Measurements from ENCODE around the gene ASGR1. TPM values are rescaled to one million over a fixed set of nuclear protein-coding genes. Genes with fewer than 3 reads are reported as not detected.
"Not testable (repeated sequence)": the region's sequence is repeated elsewhere in the genome, so short reads cannot be mapped to it uniquely, and the experiment has no call there.

ASGR1 gene
- total and polyA plus RNA-seq, 8 donors = 2.4 to 13.0 (median 10.0) TPM

DNA sequence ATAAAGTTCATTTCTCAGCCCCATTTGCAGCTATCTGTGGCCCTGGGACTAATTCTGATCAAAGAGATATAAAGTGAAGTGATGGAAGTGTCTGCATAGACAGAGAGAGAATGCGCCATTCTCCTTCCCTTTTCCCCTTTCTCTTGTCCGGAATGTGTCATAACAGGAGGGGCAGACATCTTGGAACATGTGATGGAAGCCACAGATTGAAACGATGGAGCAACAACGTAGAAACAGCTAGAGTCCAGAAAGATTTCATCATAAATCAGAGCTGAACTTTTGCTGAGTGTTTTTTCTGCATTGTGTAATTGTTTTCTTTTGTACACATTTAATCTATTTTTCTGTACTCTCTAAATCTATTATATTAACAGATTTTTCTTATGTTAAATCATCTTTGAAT, 11.3 kb downstream of the ASGR1 start:
- Histone ChIP-seq H3K27ac (peak overlapping the region in 1 of 2 donors; percentile 50), H3K36me3 (no peaks in the 10 kb centered on the region), H3K4me1 (peaks cover 0 to 22% of the 10 kb centered on the region in 2 donors), H3K9me3 (peaks cover 0 to 5% of the 10 kb centered on the region in 2 donors), H3K27me3 (no peaks in the 10 kb centered on the region), H3K4me3 (no peak overlapping the region)
- intact Hi-C loops (cut with DNase I) = no loop called here
- TF ChIP-seq CTCF (IDR thresholded peaks at IDR 0.05) = no peak
- no peak for DNase-seq
- ATAC-seq = peak; percentile 65

- peaks cover 0 to 5% of the 10 kb centered on the region in 2 donors for H3K9me3 ChIP-seq
- intact Hi-C loops (cut with DNase I) = no loop called here
- no peaks in the 10 kb centered on the region for H3K27me3 ChIP-seq
- no peak for TF ChIP-seq CTCF (IDR thresholded peaks at IDR 0.05)
- DNase-seq (no peak), ATAC-seq (no peak)
- no peak overlapping the region for H3K27ac ChIP-seq
- peaks cover 0 to 22% of the 10 kb centered on the region in 2 donors for H3K4me1 ChIP-seq
- no peaks in the 10 kb centered on the region for H3K36me3 ChIP-seq
- no peak overlapping the region for H3K4me3 ChIP-seq
These were observed 12.3 kb downstream of the ASGR1 start for GRCh38 chr17:7166873-7167272.

DNA sequence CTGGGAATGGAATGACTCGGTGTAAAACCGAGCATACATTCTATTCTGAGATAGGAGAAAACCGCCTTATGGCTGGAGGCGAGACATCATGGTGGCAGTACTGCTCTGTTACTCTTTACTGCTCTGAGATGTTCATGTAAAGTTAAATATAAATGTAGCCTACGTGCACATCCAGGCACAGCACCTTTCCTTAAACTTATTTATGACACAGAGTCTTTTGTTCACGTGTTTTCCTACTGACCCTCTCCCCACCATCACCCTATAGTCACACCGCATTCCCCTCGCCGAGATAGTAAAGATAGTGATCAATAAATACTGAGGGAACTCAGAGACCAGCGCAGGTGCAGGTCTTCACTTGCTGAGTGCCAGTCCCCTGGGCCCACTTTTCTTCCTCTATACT, 19.6 kb downstream of the ASGR1 start:
- H3K27me3 ChIP-seq = peaks cover 0 to 25% of the 10 kb centered on the region in 2 donors
- ATAC-seq; H3K27ac ChIP-seq; H3K36me3 ChIP-seq; H3K4me1 ChIP-seq; DNase-seq; intact Hi-C loops (cut with DNase I); H3K4me3 ChIP-seq; H3K9me3 ChIP-seq: not testable (repeated sequence)

DNA sequence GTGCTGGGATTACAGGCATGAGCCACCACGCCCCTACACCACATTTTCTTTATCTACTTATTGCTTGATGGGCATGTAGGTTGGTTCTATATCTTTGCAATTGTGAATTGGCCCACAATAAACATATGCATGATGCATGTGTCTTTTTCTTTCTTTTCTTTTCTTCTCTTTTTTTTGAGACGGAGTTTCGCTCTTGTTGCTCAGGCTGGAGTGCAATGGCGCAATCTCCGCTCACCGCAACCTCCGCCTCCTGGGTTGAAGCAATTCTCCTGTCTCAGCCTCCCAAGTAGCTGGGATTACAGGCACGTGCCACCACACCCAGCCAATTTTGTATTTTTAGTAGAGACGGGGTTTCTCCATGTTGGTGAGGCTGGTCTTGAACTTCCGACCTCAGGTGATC, 20.7 kb downstream of the ASGR1 start:
- intact Hi-C loops (cut with DNase I); H3K9me3 ChIP-seq; H3K27ac ChIP-seq; H3K4me1 ChIP-seq; H3K4me3 ChIP-seq; DNase-seq; ATAC-seq; H3K36me3 ChIP-seq: not testable (repeated sequence)
- peaks cover 0 to 25% of the 10 kb centered on the region in 2 donors for H3K27me3 ChIP-seq

DNA sequence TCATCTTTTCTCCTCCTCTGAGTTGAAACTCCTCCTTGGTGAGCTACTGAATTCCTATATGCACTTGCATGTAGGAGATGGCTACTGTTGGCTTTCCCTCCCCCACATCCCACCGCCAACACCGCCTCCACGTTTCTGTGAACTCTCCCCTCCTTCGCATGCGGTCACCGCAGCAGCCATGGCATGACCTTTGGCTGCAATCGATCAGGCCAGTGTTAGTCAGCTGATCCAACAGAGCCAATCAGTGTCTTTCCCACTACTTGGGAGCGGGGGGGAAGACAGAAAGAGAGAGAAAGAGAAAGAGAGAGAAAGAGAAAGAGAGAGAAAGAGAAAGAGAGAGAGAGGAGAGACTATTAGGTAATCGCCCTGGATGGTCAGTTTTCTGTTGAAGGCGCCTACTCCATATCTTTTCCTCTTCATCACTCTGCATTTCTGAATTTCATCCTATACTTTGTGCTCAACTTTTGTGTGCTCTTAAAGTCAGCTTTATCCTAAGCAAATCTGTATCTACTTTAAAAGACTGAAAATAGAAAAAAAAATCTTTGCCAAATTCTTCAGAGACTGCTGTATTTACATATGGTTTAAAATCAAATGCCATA, 22.7 kb downstream of the ASGR1 start:
- Histone ChIP-seq H3K27me3 (peaks cover 0 to 25% of the 10 kb centered on the region in 2 donors), H3K27ac (no peak overlapping the region), H3K4me3 (no peak overlapping the region), H3K4me1 (no peaks in the 10 kb centered on the region), H3K36me3 (no peaks in the 10 kb centered on the region), H3K9me3 (no peaks in the 10 kb centered on the region)
- intact Hi-C loops (cut with DNase I) = no loop called here
- ATAC-seq = no peak
- no peak for TF ChIP-seq CTCF (IDR thresholded peaks at IDR 0.05)
- DNase-seq = no peak

DNA sequence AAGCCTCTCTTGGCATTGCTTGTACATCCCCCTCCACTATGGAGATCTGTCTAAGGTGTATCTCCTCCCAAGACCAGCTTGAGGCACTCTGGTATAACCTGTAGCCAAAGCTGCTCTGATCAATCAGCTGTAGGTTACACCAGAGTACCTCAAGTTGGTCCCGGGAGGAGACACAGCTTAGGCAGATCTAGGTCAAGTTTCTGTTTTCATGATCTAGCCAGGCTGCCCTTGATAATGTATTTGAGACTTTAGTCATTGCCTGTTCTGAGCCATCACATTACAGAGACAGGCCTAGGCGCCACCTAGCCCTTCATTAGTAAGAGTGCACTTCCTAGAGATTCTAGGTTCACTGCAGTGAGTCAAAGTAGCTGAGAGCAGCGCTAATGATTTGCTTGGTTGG, 31.4 kb downstream of the ASGR1 start:
- no peak overlapping the region for H3K4me3 ChIP-seq
- H3K4me1 ChIP-seq = no peaks in the 10 kb centered on the region
- no peak overlapping the region for H3K27ac ChIP-seq
- ATAC-seq = no peak
- intact Hi-C loops (cut with DNase I) = no loop called here
- no peaks in the 10 kb centered on the region for H3K36me3 ChIP-seq
- H3K9me3 ChIP-seq = no peaks in the 10 kb centered on the region
- no peak for DNase-seq
- TF ChIP-seq CTCF (IDR thresholded peaks at IDR 0.05) = no peak
- peaks cover 0 to 4% of the 10 kb centered on the region in 2 donors for H3K27me3 ChIP-seq

Measured in left lung (tissue), 10 donors.